A549 treated with RU486 at 1 μM for 4 hours (cell line): ENCODE data around the gene PCDHA2. TPM values are rescaled to one million over a fixed set of nuclear protein-coding genes. Genes with fewer than 3 reads are reported as not detected.

Experiments
- total RNA-seq: library from RNA; stranded (reverse); fragments of 200-300 nt; extraction: Qiagen RNA extraction; gene quantifications from 5 replicates; pipeline ENCODE4 v1.2.3, GENCODE V29; 2022; ENCODE audit warnings: low read depth

PCDHA2 gene
- total RNA-seq = 0.03 to 0.06 TPM in 2 of 5 replicates, not detected in the others

DNA sequence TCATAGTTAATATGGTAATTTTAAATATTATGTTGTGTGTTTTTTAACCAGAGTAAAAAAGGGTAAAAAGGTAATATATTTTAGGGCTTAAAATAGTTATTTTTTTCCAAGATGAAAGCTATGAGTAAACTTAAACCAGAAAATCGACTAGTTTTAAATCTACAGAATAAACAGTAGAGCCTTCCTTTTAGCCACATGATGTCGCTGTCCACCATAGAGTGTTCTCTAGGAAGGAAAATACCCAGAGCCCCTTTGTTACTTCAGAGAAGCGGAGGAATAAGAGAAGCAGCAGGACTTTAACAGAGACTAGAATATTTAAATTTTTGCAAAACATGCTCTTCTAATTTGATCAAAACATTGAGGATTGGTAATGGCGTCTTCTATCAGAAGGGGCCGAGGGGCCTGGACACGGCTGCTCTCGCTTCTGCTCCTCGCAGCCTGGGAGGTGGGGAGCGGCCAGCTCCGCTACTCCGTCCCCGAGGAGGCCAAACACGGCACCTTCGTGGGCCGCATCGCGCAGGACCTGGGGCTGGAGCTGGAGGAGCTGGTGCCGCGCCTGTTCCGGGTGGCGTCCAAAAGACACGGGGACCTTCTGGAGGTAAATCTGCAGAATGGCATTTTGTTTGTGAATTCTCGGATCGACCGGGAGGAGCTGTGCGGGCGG lies at the start of gene PCDHA2:
Gene PCDHA2 (plus strand): TSS at position 258 of the 664 bp plus-strand sequence.

DNA sequence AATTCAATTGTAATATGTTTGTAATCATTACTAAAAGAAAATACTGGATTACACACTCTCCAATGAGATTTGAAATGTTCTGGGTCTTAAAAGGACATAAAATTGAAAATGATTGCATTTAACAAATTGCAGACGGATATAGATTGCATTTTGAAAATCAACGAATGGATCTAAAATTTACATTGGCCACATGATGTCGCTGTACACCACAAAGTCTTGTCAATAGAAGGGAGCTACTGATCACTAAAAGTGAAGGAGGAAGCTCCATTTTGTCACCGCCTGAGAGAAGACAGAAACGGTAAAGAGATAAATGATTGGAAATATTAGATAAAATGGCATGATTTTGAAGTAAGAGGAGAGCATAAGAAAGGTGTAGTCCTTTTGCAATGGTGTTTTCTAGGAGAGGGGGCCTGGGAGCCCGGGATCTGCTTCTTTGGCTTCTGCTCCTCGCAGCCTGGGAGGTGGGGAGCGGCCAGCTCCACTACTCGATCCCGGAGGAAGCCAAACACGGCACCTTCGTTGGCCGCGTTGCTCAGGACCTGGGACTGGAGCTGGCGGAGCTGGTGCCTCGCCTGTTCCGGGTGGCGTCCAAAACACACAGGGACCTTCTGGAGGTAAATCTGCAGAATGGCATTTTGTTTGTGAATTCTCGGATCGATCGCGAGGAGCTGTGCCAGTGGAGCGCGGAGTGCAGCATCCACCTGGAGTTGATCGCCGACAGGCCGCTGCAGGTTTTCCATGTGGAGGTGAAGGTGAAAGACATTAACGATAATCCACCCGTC lies 8.6 kb upstream of the PCDHA2 start, which contains the start of gene PCDHA1:
Gene PCDHA1 (plus strand): TSS at position 236 of the 782 bp plus-strand sequence.

DNA sequence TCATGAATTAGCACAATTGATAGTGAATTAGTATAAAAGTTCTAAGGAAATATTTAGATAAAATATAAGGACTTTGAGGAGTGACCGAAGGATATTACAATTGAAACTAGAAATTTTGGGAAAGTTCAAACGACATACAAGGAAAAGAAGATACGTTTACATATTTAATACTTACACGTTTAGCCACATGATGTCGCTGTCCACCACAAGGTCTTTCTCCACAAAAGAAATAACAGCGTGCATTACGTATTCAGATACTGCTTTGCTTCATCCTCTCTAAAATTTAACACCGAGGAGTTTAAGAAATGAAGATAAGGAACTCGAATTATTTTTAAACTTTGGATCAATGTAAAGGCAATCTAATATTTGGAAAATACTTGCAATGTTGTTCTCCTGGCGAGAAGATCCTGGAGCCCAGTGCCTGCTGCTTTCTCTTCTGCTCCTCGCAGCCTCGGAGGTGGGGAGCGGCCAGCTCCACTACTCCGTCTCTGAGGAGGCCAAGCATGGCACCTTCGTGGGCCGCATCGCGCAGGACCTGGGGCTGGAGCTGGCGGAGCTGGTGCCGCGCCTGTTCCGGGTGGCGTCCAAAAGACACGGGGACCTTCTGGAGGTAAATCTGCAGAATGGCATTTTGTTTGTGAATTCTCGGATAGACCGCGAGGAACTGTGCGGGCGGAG lies 6.3 kb downstream of the PCDHA2 start, which contains the start of gene PCDHA3:
Gene PCDHA3 (plus strand): TSS at position 242 of the 678 bp plus-strand sequence.

DNA sequence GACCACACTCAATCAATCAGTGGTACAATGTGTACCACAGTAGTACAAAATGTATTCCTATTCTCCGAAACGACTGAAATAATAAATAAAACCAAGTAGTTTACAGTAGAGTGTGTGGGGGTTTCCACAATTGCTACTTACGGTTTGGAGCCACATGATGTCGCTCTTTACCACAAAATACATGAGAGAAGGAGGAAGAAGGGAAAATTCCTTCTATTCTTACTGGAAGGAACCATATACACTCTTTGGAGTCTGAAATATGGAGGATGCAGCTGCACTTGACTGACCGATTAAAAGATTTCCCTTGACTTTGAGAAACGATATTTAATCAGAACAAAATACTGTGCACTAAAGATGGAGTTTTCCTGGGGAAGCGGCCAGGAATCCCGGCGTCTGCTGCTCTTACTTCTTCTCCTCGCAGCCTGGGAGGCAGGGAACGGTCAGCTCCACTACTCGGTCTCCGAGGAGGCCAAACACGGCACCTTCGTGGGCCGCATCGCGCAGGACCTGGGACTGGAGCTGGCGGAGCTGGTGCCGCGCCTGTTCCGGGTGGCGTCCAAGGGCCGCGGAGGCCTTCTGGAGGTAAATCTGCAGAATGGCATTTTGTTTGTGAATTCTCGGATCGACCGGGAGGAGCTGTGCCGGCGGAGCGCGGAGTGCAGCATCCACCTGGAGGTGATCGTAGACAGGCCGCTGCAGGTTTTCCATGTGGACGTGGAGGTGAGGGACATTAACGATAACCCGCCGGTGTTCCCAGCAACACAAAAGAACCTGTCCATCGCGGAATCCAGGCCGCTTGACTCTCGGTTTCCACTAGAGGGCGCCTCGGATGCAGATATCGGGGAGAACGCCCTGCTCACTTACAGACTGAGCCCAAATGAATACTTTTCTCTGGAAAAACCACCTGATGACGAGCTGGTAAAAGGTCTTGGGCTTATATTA lies 12.5 kb downstream of the PCDHA2 start, which contains the start of gene PCDHA4:
Gene PCDHA4 (plus strand): TSS at position 235 of the 942 bp plus-strand sequence.

DNA sequence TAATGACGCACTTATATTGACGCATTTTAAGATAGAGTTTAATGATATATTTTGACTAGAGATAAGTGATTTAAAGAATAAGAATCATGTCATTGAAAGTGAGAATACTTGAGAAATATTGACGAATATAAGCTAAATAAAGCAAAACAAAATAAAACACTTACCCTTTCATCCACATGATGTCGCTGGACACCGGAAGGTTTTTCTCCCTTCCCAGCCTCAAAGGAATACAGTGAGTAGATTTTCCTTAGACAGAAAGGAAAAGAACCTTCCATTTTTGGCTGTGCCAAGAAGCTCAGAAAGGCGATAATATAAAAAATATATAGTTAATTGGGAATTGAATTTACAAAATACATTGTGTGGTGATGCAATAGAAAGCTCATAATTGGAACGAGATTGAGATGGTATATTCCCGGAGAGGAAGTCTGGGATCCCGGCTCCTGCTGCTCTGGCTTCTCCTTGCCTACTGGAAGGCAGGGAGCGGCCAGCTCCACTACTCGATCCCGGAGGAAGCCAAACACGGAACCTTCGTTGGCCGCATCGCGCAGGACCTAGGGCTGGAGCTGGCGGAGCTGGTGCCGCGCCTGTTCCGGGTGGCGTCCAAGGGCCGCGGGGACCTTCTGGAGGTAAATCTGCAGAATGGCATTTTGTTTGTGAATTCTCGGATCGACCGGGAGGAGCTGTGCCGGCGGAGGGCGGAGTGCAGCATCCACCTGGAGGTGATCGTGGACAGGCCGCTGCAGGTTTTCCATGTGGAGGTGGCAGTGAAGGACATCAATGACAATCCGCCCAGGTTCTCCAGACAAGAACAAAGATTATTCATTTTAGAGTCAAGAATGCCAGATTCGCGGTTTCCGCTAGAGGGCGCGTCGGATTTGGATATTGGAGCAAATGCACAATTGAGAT lies 27.0 kb downstream of the PCDHA2 start, which contains the start of gene PCDHA5:
Gene PCDHA5 (plus strand): TSS at position 239 of the 906 bp plus-strand sequence.

DNA sequence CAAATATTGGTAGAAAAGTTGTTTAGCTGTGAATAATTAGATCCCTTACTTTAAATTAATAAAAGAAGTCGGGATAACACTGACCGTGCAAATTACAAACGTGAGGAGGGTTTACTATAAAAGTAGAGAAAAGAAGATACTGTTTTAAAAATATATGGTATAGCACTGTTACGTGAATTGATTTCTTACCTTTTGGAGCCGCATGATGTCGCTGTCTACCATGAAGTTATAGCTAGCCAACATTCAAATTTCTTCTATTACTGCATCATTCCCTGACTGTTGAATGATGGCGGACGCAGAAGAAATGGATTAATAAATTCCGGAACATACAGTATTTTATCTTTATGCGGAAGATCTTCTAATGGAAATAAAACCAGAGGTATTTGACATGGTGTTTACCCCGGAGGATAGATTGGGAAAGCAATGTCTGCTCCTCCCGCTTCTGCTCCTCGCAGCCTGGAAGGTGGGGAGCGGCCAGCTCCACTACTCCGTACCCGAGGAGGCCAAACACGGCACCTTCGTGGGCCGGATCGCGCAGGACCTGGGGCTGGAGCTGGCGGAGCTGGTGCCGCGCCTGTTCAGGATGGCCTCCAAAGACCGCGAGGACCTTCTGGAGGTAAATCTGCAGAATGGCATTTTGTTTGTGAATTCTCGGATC lies 33.2 kb downstream of the PCDHA2 start, which contains the start of gene PCDHA6:
Gene PCDHA6 (plus strand): TSS at position 257 of the 658 bp plus-strand sequence. CDS start 132 bp downstream, at position 389.

DNA sequence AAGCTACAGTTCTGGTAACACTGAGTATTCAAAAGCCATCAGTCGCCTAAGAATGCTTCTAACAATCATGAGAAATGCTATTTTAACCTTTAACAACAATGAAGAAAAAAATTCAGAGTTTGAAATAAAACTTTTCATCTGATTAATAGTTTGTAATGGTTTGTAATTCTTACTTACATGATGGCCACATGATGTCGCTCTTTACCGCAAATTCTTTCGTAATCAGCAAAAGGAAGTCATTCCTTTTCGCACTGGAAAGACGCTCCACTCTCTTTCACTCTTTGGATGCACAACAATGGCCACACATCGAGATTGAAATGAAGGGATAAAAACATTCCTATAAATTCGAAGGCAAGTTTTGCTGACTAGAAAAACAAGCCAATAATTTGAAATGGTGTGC lies 39.3 kb downstream of the PCDHA2 start, which contains the start of gene PCDHA7:
Gene PCDHA7 (plus strand): TSS at position 277 of the 400 bp plus-strand sequence. CDS start 115 bp downstream, at position 392.

DNA sequence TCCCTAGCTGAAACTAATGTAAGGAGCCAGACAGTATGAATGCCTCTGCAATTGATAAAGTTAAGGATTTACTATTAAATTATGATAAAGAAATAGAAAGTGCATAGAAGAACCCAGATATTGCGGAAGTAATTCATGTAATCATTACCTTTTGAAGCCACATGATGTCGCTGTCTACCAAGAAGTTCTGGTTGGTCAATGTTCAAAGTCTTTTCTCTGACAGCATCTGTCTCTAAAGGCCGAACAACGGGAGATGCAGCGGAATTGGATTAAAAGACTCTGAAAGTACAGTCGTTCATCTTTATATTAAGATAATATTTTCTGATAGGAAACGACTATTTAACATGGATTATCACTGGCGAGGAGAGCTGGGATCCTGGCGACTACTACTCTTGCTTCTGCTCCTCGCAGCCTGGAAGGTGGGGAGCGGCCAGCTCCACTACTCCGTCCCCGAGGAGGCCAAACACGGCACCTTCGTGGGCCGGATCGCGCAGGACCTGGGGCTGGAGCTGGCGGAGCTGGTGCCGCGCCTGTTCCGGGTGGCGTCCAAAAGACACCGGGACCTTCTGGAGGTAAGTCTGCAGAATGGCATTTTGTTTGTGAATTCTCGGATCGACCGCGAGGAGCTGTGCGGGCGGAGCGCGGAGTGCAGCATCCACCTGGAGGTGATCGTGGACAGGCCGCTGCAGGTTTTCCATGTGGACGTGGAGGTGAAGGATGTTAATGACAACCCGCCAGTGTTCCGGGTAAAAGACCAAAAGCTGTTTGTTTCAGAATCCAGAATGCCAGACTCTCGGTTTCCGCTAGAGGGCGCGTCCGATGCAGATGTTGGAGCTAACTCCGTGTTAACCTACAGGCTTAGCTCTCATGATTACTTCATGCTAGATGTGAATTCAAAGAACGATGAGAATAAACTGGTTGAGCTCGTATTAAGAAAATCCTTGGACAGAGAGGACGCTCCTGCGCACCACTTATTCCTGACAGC lies 46.6 kb downstream of the PCDHA2 start, which contains the start of gene PCDHA8:
Gene PCDHA8 (plus strand): TSS at position 210 of the 985 bp plus-strand sequence. CDS start 135 bp downstream, at position 345.

Other genes with a start within 250 kb of the PCDHA2 start
- 0.54 to 4.1 TPM (median 2.0 TPM) in 5 replicates for gene EIF4EBP3, start 247.2 kb upstream of the PCDHA2 start, total RNA-seq
- 41.8 to 62.1 TPM (median 47.4 TPM) in 5 replicates for gene SRA1, start 237.4 kb upstream of the PCDHA2 start, total RNA-seq
- 3.8 to 8.1 TPM (median 6.3 TPM) in 5 replicates for gene APBB3, start 230.3 kb upstream of the PCDHA2 start, total RNA-seq
- 71.0 to 82.2 TPM (median 80.6 TPM) in 5 replicates for gene SLC35A4, start 230.0 kb upstream of the PCDHA2 start, total RNA-seq
- gene CD14, start 161.7 kb upstream of the PCDHA2 start, total RNA-seq = 3.2 to 5.6 TPM (median 3.9 TPM) in 5 replicates
- 9.6 to 15.4 TPM (median 14.1 TPM) in 5 replicates for gene TMCO6, start 155.4 kb upstream of the PCDHA2 start, total RNA-seq
- gene NDUFA2, start 147.2 kb upstream of the PCDHA2 start, total RNA-seq = 112 to 142 TPM (median 122 TPM) in 5 replicates
- 88.3 to 127 TPM (median 99.7 TPM) in 5 replicates for gene IK, start 147.0 kb upstream of the PCDHA2 start, total RNA-seq
- 28.6 to 30.9 TPM (median 29.2 TPM) in 5 replicates for gene WDR55, start 129.9 kb upstream of the PCDHA2 start, total RNA-seq
- gene DND1, start 121.3 kb upstream of the PCDHA2 start, total RNA-seq = 0.48 to 0.94 TPM (median 0.73 TPM) in 5 replicates
- 78.1 to 83.6 TPM (median 79.0 TPM) in 5 replicates for gene HARS1, start 103.5 kb upstream of the PCDHA2 start, total RNA-seq
- gene HARS2, start 103.4 kb upstream of the PCDHA2 start, total RNA-seq = 35.4 to 42.8 TPM (median 37.5 TPM) in 5 replicates
- 83.4 to 128 TPM (median 104 TPM) in 5 replicates for gene ZMAT2, start 94.4 kb upstream of the PCDHA2 start, total RNA-seq
- gene PCDHA1, start 8.7 kb upstream of the PCDHA2 start, total RNA-seq = 0.15 to 0.34 TPM (median 0.21 TPM) in 4 of 5 replicates, not detected in the other
- 0.35 to 1.2 TPM (median 0.85 TPM) in 5 replicates for gene PCDHA3, start 6.2 kb downstream of the PCDHA2 start, total RNA-seq
- 1.3 to 1.7 TPM (median 1.5 TPM) in 5 replicates for gene PCDHA4, start 12.2 kb downstream of the PCDHA2 start, total RNA-seq
- gene PCDHA5, start 26.8 kb downstream of the PCDHA2 start, total RNA-seq = 0.46 to 1.0 TPM (median 0.75 TPM) in 5 replicates
- gene PCDHA6, start 33.1 kb downstream of the PCDHA2 start, total RNA-seq = 0.05 to 0.06 TPM (median 0.05 TPM) in 3 of 5 replicates, not detected in the others
- 0.05 to 0.15 TPM (median 0.11 TPM) in 4 of 5 replicates, not detected in the other for gene PCDHA7, start 39.4 kb downstream of the PCDHA2 start, total RNA-seq
- gene PCDHA8, start 46.3 kb downstream of the PCDHA2 start, total RNA-seq = 0.06 to 0.12 TPM (median 0.09 TPM) in 3 of 5 replicates, not detected in the others
- gene PCDHA9, start 53.5 kb downstream of the PCDHA2 start, total RNA-seq = 0.04 TPM in 1 of 5 replicates, not detected in the others
- gene PCDHA10, start 61.0 kb downstream of the PCDHA2 start, total RNA-seq = 0.01 to 0.05 TPM in 2 of 5 replicates, not detected in the others
- gene PCDHA11, start 74.1 kb downstream of the PCDHA2 start, total RNA-seq = 0.08 to 0.11 TPM (median 0.10 TPM) in 4 of 5 replicates, not detected in the other
- gene PCDHA12, start 80.5 kb downstream of the PCDHA2 start, total RNA-seq = 1.9 to 3.0 TPM (median 2.7 TPM) in 5 replicates
- 0.06 to 0.09 TPM in 2 of 5 replicates, not detected in the others for gene PCDHA13, start 87.3 kb downstream of the PCDHA2 start, total RNA-seq
- gene PCDHAC1, start 131.4 kb downstream of the PCDHA2 start, total RNA-seq = 1.1 to 1.9 TPM (median 1.3 TPM) in 5 replicates
- gene PCDHAC2, start 171.6 kb downstream of the PCDHA2 start, total RNA-seq = 2.4 to 6.1 TPM (median 2.8 TPM) in 5 replicates